ENCODE results near the gene BACE1.

Gene BACE1

GRCh38 chr11:117303646-117304315 lies 12.3 kb downstream of the BACE1 start:
- H3K36me3 ChIP-seq (ENCODE audit: insufficient read depth, low read length) = peaks cover 6% of the 10 kb centered on the region
- no peaks in the 10 kb centered on the region for H3K27me3 ChIP-seq (ENCODE audit: control insufficient read depth, insufficient read depth, low read length)
- no peak overlapping the region for H3K4me2 ChIP-seq (ENCODE audit: low read length)
- H3K4me3 ChIP-seq (ENCODE audit: low read length) = no peak overlapping the region
- H3K9ac ChIP-seq (ENCODE audit: low read depth, low read length) = no peak overlapping the region
- H3K9me3 ChIP-seq (replicated peaks; ENCODE audit: low read length) = no peaks in the 10 kb centered on the region
- H3K4me1 ChIP-seq (ENCODE audit: control insufficient read depth, insufficient read depth, low read length) = peaks cover 13% of the 10 kb centered on the region

- no peak overlapping the region for H3K4me2 ChIP-seq (ENCODE audit: low read length)
Observed at GRCh38 chr11:117303101-117303500, 13.0 kb downstream of the BACE1 start.

DNA sequence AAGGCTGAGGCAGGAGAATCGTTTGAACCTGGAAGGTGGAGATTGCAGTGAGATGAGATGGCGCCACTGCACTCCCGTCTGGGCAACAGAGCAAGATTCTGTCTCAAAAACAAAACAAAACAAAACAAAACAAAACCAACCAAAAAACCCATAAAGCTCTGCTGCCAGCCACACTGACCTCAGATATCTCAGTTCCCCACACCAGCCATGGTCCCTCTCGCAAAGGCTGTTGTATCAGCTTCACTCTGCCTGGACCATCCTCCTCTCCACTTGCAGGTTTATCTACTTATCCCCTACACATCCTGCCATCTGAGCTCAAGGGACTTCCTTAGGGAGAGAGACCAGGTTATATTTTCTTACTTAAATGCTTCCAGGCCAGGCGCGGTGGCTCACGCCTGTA lies 13.8 kb downstream of the BACE1 start:
- H3K4me1 ChIP-seq (ENCODE audit: control insufficient read depth, insufficient read depth, low read length) = peaks cover 13% of the 10 kb centered on the region
- no peaks in the 10 kb centered on the region for H3K9me3 ChIP-seq (replicated peaks; ENCODE audit: low read length)
- no peak overlapping the region for H3K9ac ChIP-seq (ENCODE audit: low read depth, low read length)
- no peak overlapping the region for H3K4me3 ChIP-seq (ENCODE audit: low read length)
- H3K4me2 ChIP-seq (ENCODE audit: low read length) = no peak overlapping the region
- peaks cover 6% of the 10 kb centered on the region for H3K36me3 ChIP-seq (ENCODE audit: insufficient read depth, low read length)
- no peaks in the 10 kb centered on the region for H3K27me3 ChIP-seq (ENCODE audit: control insufficient read depth, insufficient read depth, low read length)

More at GRCh38 chr11:117303101-117303500, 13.0 kb downstream of the BACE1 start:
- no peak overlapping the region for H3K9ac ChIP-seq (ENCODE audit: low read depth, low read length)
- H3K4me1 ChIP-seq (ENCODE audit: control insufficient read depth, insufficient read depth, low read length) = peaks cover 13% of the 10 kb centered on the region
- H3K9me3 ChIP-seq (replicated peaks; ENCODE audit: low read length) = no peaks in the 10 kb centered on the region
- H3K27me3 ChIP-seq (ENCODE audit: control insufficient read depth, insufficient read depth, low read length) = no peaks in the 10 kb centered on the region
- H3K36me3 ChIP-seq (ENCODE audit: insufficient read depth, low read length) = peaks cover 6% of the 10 kb centered on the region
- no peak overlapping the region for H3K4me3 ChIP-seq (ENCODE audit: low read length)

- Histone ChIP-seq H3K36me3 (ENCODE audit: insufficient read depth, low read length) (peaks cover 8% of the 10 kb centered on the region), H3K27me3 (ENCODE audit: control insufficient read depth, insufficient read depth, low read length) (no peaks in the 10 kb centered on the region), H3K9me3 (replicated peaks; ENCODE audit: low read length) (no peaks in the 10 kb centered on the region), H3K4me1 (ENCODE audit: control insufficient read depth, insufficient read depth, low read length) (peaks cover 13% of the 10 kb centered on the region), H3K9ac (ENCODE audit: low read depth, low read length) (no peak overlapping the region), H3K4me3 (ENCODE audit: low read length) (no peak overlapping the region), H3K4me2 (ENCODE audit: low read length) (peak overlapping the region; percentile 55)
Observed at GRCh38 chr11:117300773-117301172, 15.3 kb downstream of the BACE1 start.

DNA sequence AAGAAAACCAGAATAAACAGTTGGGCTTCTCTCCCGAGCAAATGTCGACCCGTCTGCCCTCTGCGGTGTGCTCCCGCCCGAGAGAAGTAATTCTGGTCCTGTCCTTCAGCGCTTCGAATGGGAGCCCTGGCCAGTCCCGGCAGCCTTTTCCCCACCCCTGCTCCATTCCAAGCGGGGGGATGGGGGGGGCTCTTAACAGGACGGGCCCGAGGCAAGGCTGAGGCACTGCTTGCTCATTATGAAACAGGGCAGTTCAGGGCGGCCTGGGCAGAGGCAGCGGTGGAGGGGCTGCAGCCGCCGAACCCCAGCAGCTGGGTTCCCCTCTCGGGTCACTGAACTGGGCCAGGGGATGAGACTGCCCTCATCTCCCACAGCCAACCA lies 15.8 kb downstream of the BACE1 start:
- H3K9ac ChIP-seq (ENCODE audit: low read depth, low read length) = peak overlapping the region; percentile 20
- H3K36me3 ChIP-seq (ENCODE audit: insufficient read depth, low read length) = peaks cover 9% of the 10 kb centered on the region
- H3K4me3 ChIP-seq (ENCODE audit: low read length) = no peak overlapping the region

GRCh38 chr11:117299351-117300282 lies 16.4 kb downstream of the BACE1 start:
- Histone ChIP-seq H3K27me3 (ENCODE audit: control insufficient read depth, insufficient read depth, low read length) (no peaks in the 10 kb centered on the region), H3K4me3 (ENCODE audit: low read length) (no peak overlapping the region), H3K4me2 (ENCODE audit: low read length) (peak overlapping the region; percentile 55), H3K9me3 (replicated peaks; ENCODE audit: low read length) (no peaks in the 10 kb centered on the region), H3K9ac (ENCODE audit: low read depth, low read length) (peak overlapping the region; percentile 20), H3K36me3 (ENCODE audit: insufficient read depth, low read length) (peaks cover 14% of the 10 kb centered on the region), H3K4me1 (ENCODE audit: control insufficient read depth, insufficient read depth, low read length) (peaks cover 13% of the 10 kb centered on the region)

More for the DNA sequence above, 15.8 kb downstream of the BACE1 start:
- Histone ChIP-seq H3K4me1 (ENCODE audit: control insufficient read depth, insufficient read depth, low read length) (peaks cover 13% of the 10 kb centered on the region), H3K4me2 (ENCODE audit: low read length) (peak overlapping the region; percentile 55), H3K9me3 (replicated peaks; ENCODE audit: low read length) (no peaks in the 10 kb centered on the region), H3K27me3 (ENCODE audit: control insufficient read depth, insufficient read depth, low read length) (no peaks in the 10 kb centered on the region)

DNA sequence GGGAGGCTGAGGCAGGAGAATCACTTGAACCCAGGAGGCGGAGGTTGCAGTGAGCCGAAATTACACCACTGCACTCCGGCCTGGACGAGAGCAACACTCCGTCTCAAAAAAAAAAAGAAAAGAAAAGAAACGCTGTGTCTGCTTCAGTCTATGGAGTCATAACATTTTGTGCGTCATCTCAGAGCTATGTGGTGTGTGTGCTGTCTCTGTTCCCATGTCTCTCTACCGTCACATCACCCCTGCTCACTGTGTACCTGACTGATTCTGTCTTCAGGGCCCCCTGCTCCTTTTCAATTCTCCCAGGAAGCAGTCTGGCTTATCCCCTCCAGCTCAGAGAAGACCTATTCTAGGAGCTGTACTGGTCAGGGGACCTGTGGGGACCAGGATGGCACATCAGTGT lies 17.9 kb downstream of the BACE1 start:
- Histone ChIP-seq H3K4me3 (ENCODE audit: low read length) (no peak overlapping the region), H3K4me1 (ENCODE audit: control insufficient read depth, insufficient read depth, low read length) (peaks cover 13% of the 10 kb centered on the region), H3K9me3 (replicated peaks; ENCODE audit: low read length) (no peaks in the 10 kb centered on the region), H3K4me2 (ENCODE audit: low read length) (no peak overlapping the region), H3K36me3 (ENCODE audit: insufficient read depth, low read length) (peaks cover 15% of the 10 kb centered on the region), H3K9ac (ENCODE audit: low read depth, low read length) (no peak overlapping the region), H3K27me3 (ENCODE audit: control insufficient read depth, insufficient read depth, low read length) (no peaks in the 10 kb centered on the region)

DNA sequence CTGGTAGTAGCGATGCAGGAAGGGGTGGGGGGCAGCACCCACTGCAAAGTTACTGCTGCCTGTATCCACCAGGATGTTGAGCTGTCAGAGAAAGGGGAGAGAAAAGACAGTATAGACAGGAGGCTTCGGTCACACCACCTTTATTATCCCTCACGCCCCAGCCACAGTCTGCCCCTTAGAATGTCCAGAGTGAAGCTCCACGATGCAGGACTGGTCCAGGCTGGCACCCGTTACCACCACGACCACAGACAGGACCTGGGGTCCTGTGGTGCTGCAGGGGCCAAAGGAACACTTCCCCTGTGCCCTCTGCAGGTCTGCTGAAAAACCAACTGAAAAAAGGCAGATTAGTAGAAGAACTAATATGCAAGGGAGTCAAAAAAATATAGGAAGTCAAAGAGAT lies 19.2 kb downstream of the BACE1 start:
- Histone ChIP-seq H3K9me3 (replicated peaks; ENCODE audit: low read length) (no peaks in the 10 kb centered on the region), H3K36me3 (ENCODE audit: insufficient read depth, low read length) (peaks cover 26% of the 10 kb centered on the region), H3K9ac (ENCODE audit: low read depth, low read length) (no peak overlapping the region), H3K4me2 (ENCODE audit: low read length) (no peak overlapping the region), H3K4me1 (ENCODE audit: control insufficient read depth, insufficient read depth, low read length) (peaks cover 13% of the 10 kb centered on the region), H3K27me3 (ENCODE audit: control insufficient read depth, insufficient read depth, low read length) (no peaks in the 10 kb centered on the region), H3K4me3 (ENCODE audit: low read length) (no peak overlapping the region)

DNA sequence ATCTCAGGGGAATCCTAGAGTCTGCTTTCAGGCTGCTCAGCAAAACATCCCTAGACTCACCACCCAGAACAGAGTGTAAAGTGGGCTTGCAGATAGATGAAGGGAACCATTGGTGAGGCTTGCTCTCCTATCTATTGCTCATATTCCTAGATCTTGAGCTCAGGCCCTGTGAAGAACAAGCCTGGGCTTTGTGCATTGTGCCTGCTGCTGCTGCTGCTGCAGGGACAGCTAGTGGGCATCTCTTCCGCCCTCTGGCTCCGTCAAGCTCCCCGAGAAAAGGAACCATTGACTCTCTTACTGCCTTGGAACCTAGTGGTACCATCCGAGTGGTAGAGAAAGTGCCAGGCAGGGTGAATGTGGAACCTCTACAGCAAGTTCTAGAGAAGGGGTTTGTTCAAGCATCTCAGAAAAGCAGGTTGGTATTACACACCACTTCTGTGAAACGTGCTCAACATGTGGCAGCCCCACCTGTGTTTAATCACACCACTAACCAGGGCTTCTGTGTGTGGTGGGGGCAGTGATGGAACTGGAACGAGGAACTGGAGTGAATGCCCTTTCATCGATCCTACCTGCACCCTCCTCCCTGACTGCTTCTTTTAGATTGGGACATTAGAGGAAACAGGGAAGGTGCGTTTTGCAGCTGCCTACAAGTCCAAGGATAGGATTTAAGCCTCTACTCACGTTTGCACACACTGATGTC lies 20.5 kb downstream of the BACE1 start:
- Histone ChIP-seq H3K4me1 (ENCODE audit: control insufficient read depth, insufficient read depth, low read length) (peaks cover 6% of the 10 kb centered on the region), H3K4me2 (ENCODE audit: low read length) (no peak overlapping the region), H3K27me3 (ENCODE audit: control insufficient read depth, insufficient read depth, low read length) (no peaks in the 10 kb centered on the region), H3K9me3 (replicated peaks; ENCODE audit: low read length) (no peaks in the 10 kb centered on the region), H3K9ac (ENCODE audit: low read depth, low read length) (no peak overlapping the region), H3K4me3 (ENCODE audit: low read length) (no peak overlapping the region), H3K36me3 (ENCODE audit: insufficient read depth, low read length) (peaks cover 38% of the 10 kb centered on the region)

- H3K4me3 ChIP-seq (ENCODE audit: low read length) = no peak overlapping the region
- peaks cover 58% of the 10 kb centered on the region for H3K36me3 ChIP-seq (ENCODE audit: insufficient read depth, low read length)
- H3K27me3 ChIP-seq (ENCODE audit: control insufficient read depth, insufficient read depth, low read length) = no peaks in the 10 kb centered on the region
- no peaks in the 10 kb centered on the region for H3K4me1 ChIP-seq (ENCODE audit: control insufficient read depth, insufficient read depth, low read length)
- H3K9me3 ChIP-seq (replicated peaks; ENCODE audit: low read length) = no peaks in the 10 kb centered on the region
- H3K4me2 ChIP-seq (ENCODE audit: low read length) = no peak overlapping the region
- H3K9ac ChIP-seq (ENCODE audit: low read depth, low read length) = no peak overlapping the region
Observed at GRCh38 chr11:117292616-117293015, 23.4 kb downstream of the BACE1 start.

DNA sequence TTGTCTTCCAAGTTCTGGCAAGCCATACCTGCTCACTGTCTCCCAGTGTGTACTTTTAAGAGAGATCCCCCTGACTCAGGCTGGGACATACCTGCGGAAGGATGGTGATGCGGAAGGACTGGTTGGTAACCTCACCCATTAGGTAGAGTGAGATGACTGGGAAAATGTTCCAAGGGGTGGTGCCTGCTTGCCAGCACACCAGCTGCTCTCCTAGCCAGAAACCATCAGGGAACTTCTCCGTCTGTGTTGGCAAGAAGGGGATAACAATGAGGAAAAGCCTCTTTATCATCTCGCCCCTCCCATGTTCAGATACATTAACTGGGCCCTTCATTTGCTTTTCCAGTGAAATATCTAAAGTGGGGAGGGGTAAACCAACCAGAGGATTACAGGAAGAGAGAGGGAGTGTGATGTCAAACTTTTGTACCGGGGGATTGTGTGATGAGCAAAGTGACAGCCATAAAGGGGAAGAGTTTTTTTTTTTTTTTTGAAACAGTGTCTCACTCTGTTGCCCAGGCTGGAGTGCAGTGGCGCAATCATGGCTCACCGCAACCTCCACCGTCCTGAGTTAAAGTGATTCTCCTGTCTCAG lies 25.2 kb downstream of the BACE1 start, which contains the start of gene BACE1-AS:
Gene BACE1-AS (plus strand): TSS at position 538 of the 588 bp plus-strand sequence.
- Histone ChIP-seq H3K9ac (ENCODE audit: low read depth, low read length) (no peak within 1 kb of the TSS), H3K27me3 (ENCODE audit: control insufficient read depth, insufficient read depth, low read length) (no peaks in the 10 kb centered on the region), H3K4me2 (ENCODE audit: low read length) (no peak within 1 kb of the TSS), H3K4me3 (ENCODE audit: low read length) (no peak within 1 kb of the TSS), H3K4me1 (ENCODE audit: control insufficient read depth, insufficient read depth, low read length) (no peaks in the 10 kb centered on the region), H3K9me3 (replicated peaks; ENCODE audit: low read length) (no peaks in the 10 kb centered on the region), H3K36me3 (ENCODE audit: insufficient read depth, low read length) (peaks cover 67% of the 10 kb centered on the region)
